Trophoblast cell (in vitro differentiated cells and primary cell): Measurements from ENCODE around the gene WLS.

Experiments used
- DNase-seq, 2 donors: peaks; one replicate each; pipeline ENCODE4 v3.0.0-alpha.2; 2016
- H2AFZ ChIP-seq: 2 replicates; pipeline ENCODE4 v1.6.1; 2013; ENCODE audit warnings: low read length, moderate library complexity, mild to moderate bottlenecking; ENCODE audit not compliant: insufficient read depth, poor library complexity
- H2AK5ac ChIP-seq: 2 replicates; pipeline ENCODE4 v1.6.1; 2013; ENCODE audit warnings: mild to moderate bottlenecking, low read length
- H2BK120ac ChIP-seq: 2 replicates; pipeline ENCODE4 v1.6.1; 2013; ENCODE audit warnings: low read length, mild to moderate bottlenecking, moderate library complexity; ENCODE audit not compliant: insufficient read depth, poor library complexity
- H2BK12ac ChIP-seq: 2 replicates; pipeline ENCODE4 v1.6.1; 2013; ENCODE audit warnings: mild to moderate bottlenecking, low read length, moderate library complexity
- H2BK5ac ChIP-seq: 2 replicates; pipeline ENCODE4 v1.6.1; 2013; ENCODE audit warnings: low read length, low read depth, moderate library complexity, mild to moderate bottlenecking; ENCODE audit not compliant: poor library complexity
- H3K14ac ChIP-seq: 2 replicates; pipeline ENCODE4 v1.6.1; 2013; ENCODE audit warnings: mild to moderate bottlenecking, low read length
- H3K18ac ChIP-seq: 2 replicates; pipeline ENCODE4 v1.6.1; 2013; ENCODE audit warnings: mild to moderate bottlenecking, low read length
- H3K23ac ChIP-seq: 2 replicates; pipeline ENCODE4 v1.6.1; 2013; ENCODE audit warnings: low read length
- H3K27ac ChIP-seq: 2 replicates; pipeline ENCODE4 v1.5.1; 2013; ENCODE audit warnings: low read depth, mild to moderate bottlenecking, inconsistent platforms, low read length, moderate library complexity
- H3K27me3 ChIP-seq: 2 replicates; pipeline ENCODE4 v1.6.1; 2013; ENCODE audit warnings: inconsistent platforms, mild to moderate bottlenecking, low read length, moderate library complexity; ENCODE audit not compliant: insufficient read depth
- H3K36me3 ChIP-seq, 2 experiments: 1 replicate in 1 of 2; 2 replicates in 1 of 2; pipeline ENCODE4 v1.6.1; 2013; ENCODE audit warnings: low read length in 2 of 2, mild to moderate bottlenecking in 2 of 2, moderate library complexity in 1 of 2; ENCODE audit not compliant: insufficient read depth in 2 of 2, control insufficient read depth in 1 of 2
- H3K4ac ChIP-seq: 2 replicates; pipeline ENCODE4 v1.6.1; 2013; ENCODE audit warnings: low read depth, mild to moderate bottlenecking, low read length, moderate library complexity
- H3K4me1 ChIP-seq, 2 experiments: 1 replicate in 1 of 2; 2 replicates in 1 of 2; pipeline ENCODE4 v1.6.1; 2013; ENCODE audit warnings: low read length in 2 of 2, mild to moderate bottlenecking in 2 of 2, moderate library complexity in 1 of 2; ENCODE audit not compliant: insufficient read depth in 2 of 2, control insufficient read depth in 1 of 2
- H3K4me2 ChIP-seq: 2 replicates; pipeline ENCODE4 v1.6.1; 2013; ENCODE audit warnings: inconsistent platforms, mild to moderate bottlenecking, low read length, moderate library complexity
- H3K4me3 ChIP-seq: 2 replicates; pipeline ENCODE4 v1.5.1; 2013; ENCODE audit warnings: mild to moderate bottlenecking, low read depth, low read length, inconsistent platforms
- H3K79me1 ChIP-seq: one replicate; pipeline ENCODE4 v1.6.1; 2013; ENCODE audit warnings: low read length
- H3K79me2 ChIP-seq: 2 replicates; pipeline ENCODE4 v1.6.1; 2013; ENCODE audit warnings: low read length, mild to moderate bottlenecking; ENCODE audit not compliant: control insufficient read depth, insufficient read depth, poor library complexity
- H3K9ac ChIP-seq: 2 replicates; pipeline ENCODE4 v1.6.1; 2013; ENCODE audit warnings: mild to moderate bottlenecking, low read length
- H3K9me3 ChIP-seq: 2 replicates; pipeline ENCODE4 v1.6.1; 2013; ENCODE audit warnings: low read depth, mild to moderate bottlenecking, control low read depth, inconsistent platforms, low read length; ENCODE audit not compliant: insufficient read depth
- H4K12ac ChIP-seq: 2 replicates; pipeline ENCODE4 v1.6.1; 2013; ENCODE audit warnings: low read depth, mild to moderate bottlenecking, low read length, moderate library complexity
- H4K8ac ChIP-seq: 2 replicates; pipeline ENCODE4 v1.6.1; 2013; ENCODE audit warnings: low read depth, mild to moderate bottlenecking, low read length, moderate library complexity
- H4K91ac ChIP-seq: one replicate; pipeline ENCODE4 v1.6.1; 2013; ENCODE audit warnings: low read depth, mild to moderate bottlenecking, low read length, moderate library complexity
- WGBS: extraction: QIAGEN DNeasy Blood & Tissue Kit; methylation state at CpG from one replicate; pipeline ENCODE4 v1.1.7; 2013; ENCODE audit warnings: missing lambda C conversion rate; ENCODE audit not compliant: insufficient read length, insufficient coverage; ENCODE audit errors: extremely low coverage; 5-methylcytosine and 5-hydroxymethylcytosine counted together

WLS gene

DNA sequence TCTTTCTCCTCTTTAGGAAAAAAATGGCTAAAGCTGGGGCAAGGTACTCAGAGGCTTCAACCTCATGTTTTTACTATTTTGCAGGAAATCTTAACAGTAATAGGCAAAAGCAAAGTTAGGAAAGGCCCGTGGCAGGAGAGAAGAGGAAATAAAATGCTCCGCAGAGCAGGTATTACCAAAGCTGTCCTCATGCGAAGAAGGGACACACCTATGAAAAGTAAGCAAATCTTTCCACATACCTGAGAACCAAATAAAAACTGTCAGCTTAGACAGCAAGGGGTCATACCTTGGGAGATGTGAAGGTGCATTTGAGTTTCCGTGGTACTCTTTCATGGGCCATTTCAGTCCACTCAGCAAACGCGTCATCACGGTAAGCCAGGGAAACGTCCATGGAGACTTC, 73.5 kb downstream of the WLS start:
- Histone ChIP-seq H3K14ac (no peak overlapping the region), H2AK5ac (no peak overlapping the region), H2BK5ac (no peak overlapping the region), H3K79me2 (no peaks in the 10 kb centered on the region), H3K4me3 (no peak overlapping the region), H3K18ac (no peak overlapping the region), H2BK12ac (no peak overlapping the region), H3K27me3 (no peaks in the 10 kb centered on the region), H3K9ac (no peak overlapping the region), H3K9me3 (no peaks in the 10 kb centered on the region), H3K23ac (no peak overlapping the region), H3K4me1 (peaks cover 0 to 2% of the 10 kb centered on the region in 2 experiments), H4K91ac (no peak overlapping the region), H3K27ac (peak overlapping the region; percentile 6), H4K12ac (no peak overlapping the region), H2AFZ (no peak overlapping the region), H3K4ac (no peak overlapping the region), H2BK120ac (no peak overlapping the region), H3K36me3 (peaks cover 22 to 51% of the 10 kb centered on the region in 2 experiments), H3K79me1 (no peaks in the 10 kb centered on the region), H3K4me2 (no peak overlapping the region), H4K8ac (no peak overlapping the region)
- no CpG with 5 or more reads among the region's 8 CpGs for WGBS
- no peak for DNase-seq

GRCh38 chr1:68157416-68157815, 74.9 kb downstream of the WLS start:
- Histone ChIP-seq H3K27me3 (no peaks in the 10 kb centered on the region), H3K4me2 (no peak overlapping the region), H3K4ac (no peak overlapping the region), H4K12ac (no peak overlapping the region), H3K9ac (no peak overlapping the region), H3K79me1 (no peaks in the 10 kb centered on the region), H3K27ac (no peak overlapping the region), H3K36me3 (peaks cover 19 to 55% of the 10 kb centered on the region in 2 experiments), H3K23ac (no peak overlapping the region), H3K14ac (no peak overlapping the region), H3K9me3 (no peaks in the 10 kb centered on the region), H3K4me1 (peaks cover 0 to 2% of the 10 kb centered on the region in 2 experiments), H3K18ac (no peak overlapping the region), H2AFZ (no peak overlapping the region), H2BK120ac (no peak overlapping the region), H2AK5ac (no peak overlapping the region), H2BK12ac (no peak overlapping the region), H3K4me3 (no peak overlapping the region), H2BK5ac (no peak overlapping the region), H4K8ac (no peak overlapping the region), H4K91ac (no peak overlapping the region), H3K79me2 (no peaks in the 10 kb centered on the region)
- no peak for DNase-seq
- no CpG with 5 or more reads among the region's 2 CpGs for WGBS

DNA sequence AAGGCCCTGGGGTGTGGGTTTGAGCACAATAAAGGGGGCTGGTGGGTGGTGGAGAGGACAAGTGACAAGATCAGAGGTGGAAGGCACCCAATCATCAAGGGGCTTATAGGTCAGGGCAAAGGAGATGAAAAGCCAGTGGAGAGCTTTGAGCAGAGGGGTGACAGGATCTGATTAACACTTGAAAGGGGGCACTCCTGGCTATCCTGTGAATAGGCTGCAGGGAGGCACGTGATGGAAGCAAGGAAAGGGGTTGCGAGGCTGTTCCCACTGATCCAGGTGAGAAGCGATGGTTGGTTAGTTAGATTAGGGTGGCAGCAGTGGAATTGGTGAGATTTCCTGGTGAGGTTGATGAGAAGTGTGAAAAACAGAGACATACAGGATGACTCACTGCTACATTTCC, 80.6 kb downstream of the WLS start:
- no CpG with 5 or more reads among the region's 3 CpGs for WGBS
- Histone ChIP-seq H2BK12ac (no peak overlapping the region), H2BK120ac (no peak overlapping the region), H3K36me3 (peaks cover 29 to 66% of the 10 kb centered on the region in 2 experiments), H3K9ac (no peak overlapping the region), H3K4me3 (no peak overlapping the region), H3K27me3 (no peaks in the 10 kb centered on the region), H3K23ac (peak overlapping the region; percentile 11), H3K27ac (no peak overlapping the region), H3K4ac (no peak overlapping the region), H2AK5ac (no peak overlapping the region), H3K14ac (no peak overlapping the region), H3K79me1 (no peaks in the 10 kb centered on the region), H3K4me2 (no peak overlapping the region), H4K91ac (no peak overlapping the region), H3K4me1 (peaks cover 0 to 2% of the 10 kb centered on the region in 2 experiments), H4K12ac (no peak overlapping the region), H4K8ac (no peak overlapping the region), H2AFZ (no peak overlapping the region), H3K18ac (peak overlapping the region; percentile 25), H2BK5ac (no peak overlapping the region), H3K79me2 (no peaks in the 10 kb centered on the region), H3K9me3 (no peaks in the 10 kb centered on the region)
- DNase-seq: no peak

DNA sequence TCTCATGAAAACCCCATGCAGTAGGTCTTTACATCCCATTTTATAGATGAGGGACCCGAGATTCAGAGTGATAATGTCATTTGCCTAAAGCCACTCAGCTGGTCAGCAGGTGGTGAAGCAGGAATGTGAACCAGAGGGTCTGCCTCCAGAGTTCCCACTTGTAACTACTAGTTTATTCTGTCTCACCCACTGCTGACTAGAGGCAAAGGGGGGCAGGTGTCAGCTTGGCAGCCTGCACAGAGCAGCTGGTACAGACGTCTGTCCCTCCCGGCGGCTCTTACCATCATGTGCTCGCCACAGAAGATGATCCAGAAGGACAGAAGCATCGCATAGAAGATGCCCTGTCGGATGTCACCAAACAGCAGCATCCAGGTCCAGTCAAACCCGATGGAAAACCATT, 82.4 kb downstream of the WLS start:
- no peak overlapping the region for H3K4me3 ChIP-seq
- no peaks in the 10 kb centered on the region for H3K27me3 ChIP-seq
- H3K14ac ChIP-seq: no peak overlapping the region
- no peak overlapping the region for H2BK12ac ChIP-seq
- H3K79me1 ChIP-seq: peaks cover 7% of the 10 kb centered on the region
- H2AFZ ChIP-seq: no peak overlapping the region
- no peak for DNase-seq
- peaks cover 30 to 61% of the 10 kb centered on the region in 2 experiments for H3K36me3 ChIP-seq
- peaks cover 12 to 13% of the 10 kb centered on the region in 2 experiments for H3K4me1 ChIP-seq
- no CpG with 5 or more reads among the region's 8 CpGs for WGBS
- H4K8ac ChIP-seq: no peak overlapping the region
- no peaks in the 10 kb centered on the region for H3K9me3 ChIP-seq
- no peak overlapping the region for H2BK120ac ChIP-seq
- H3K79me2 ChIP-seq: peaks cover 1% of the 10 kb centered on the region
- no peak overlapping the region for H3K27ac ChIP-seq
- no peak overlapping the region for H3K18ac ChIP-seq
- no peak overlapping the region for H3K4me2 ChIP-seq
- no peak overlapping the region for H3K4ac ChIP-seq
- no peak overlapping the region for H2AK5ac ChIP-seq
- no peak overlapping the region for H4K12ac ChIP-seq
- H3K9ac ChIP-seq: no peak overlapping the region
- no peak overlapping the region for H4K91ac ChIP-seq
- H2BK5ac ChIP-seq: no peak overlapping the region
- H3K23ac ChIP-seq: no peak overlapping the region
